Upper lobe of left lung (tissue), 6 donors: ENCODE results near the gene AHRR. TPM values are rescaled to one million over a fixed set of nuclear protein-coding genes. Genes with fewer than 3 reads are reported as not detected.
"Not testable (repeated sequence)": the region's sequence is repeated elsewhere in the genome, so short reads cannot be mapped to it uniquely, and the experiment has no call there.

Experiments used
- ATAC-seq, 2 donors: fragments of 200-7000 bp; cut with Tn5 transposase; one replicate each; pipeline ENCODE4 v1.9.1; 2022; ENCODE audit warnings: mild to moderate bottlenecking in 2 of 2, moderate library complexity in 2 of 2; ENCODE audit not compliant: low FRiP score in 2 of 2
- DNase-seq, 2 donors: peaks; one replicate each; pipeline ENCODE4 v3.0.0-alpha.2; 2019 to 2020
- H3K27ac ChIP-seq, 4 donors: fragments of 200-600 bp; sonication (generic); one replicate each; pipeline ENCODE4 v1.5.1; 2016 to 2019
- H3K27me3 ChIP-seq, 4 donors: fragments of 200-600 bp; sonication (generic); one replicate each; pipeline ENCODE4 v1.5.1; 2017 to 2019
- H3K36me3 ChIP-seq, 4 donors: fragments of 200-600 bp; sonication (generic); one replicate each; pipeline ENCODE4 v1.5.1; 2016 to 2019
- H3K4me1 ChIP-seq, 4 donors: fragments of 200-600 bp; sonication (generic); one replicate each; pipeline ENCODE4 v1.5.1; 2018 to 2019
- H3K4me3 ChIP-seq, 4 donors: fragments of 200-600 bp; sonication (generic); one replicate each; pipeline ENCODE4 v1.5.1; 2017 to 2019; ENCODE audit warnings: mild to moderate bottlenecking in 2 of 4, moderate library complexity in 1 of 4
- H3K9me3 ChIP-seq, 4 donors: fragments of 200-600 bp; sonication (generic); one replicate each; pipeline ENCODE4 v1.5.1; 2018 to 2019
- EP300 ChIP-seq, 4 donors: sonication (generic); formaldehyde crosslinking; IDR thresholded peaks; one replicate each; pipeline ENCODE4 v1.5.1; 2017; ENCODE audit warnings: antibody characterized with exemption in 4 of 4, control low read depth in 2 of 4
- POLR2A ChIP-seq, 4 donors: fragments of 450-650 bp; IDR thresholded peaks; one replicate each; pipeline ENCODE4 v1.5.1; 2016 to 2017; ENCODE audit warnings: antibody characterized with exemption in 4 of 4, mild to moderate bottlenecking in 2 of 4
- POLR2AphosphoS5 ChIP-seq, 2 donors: sonication (generic); formaldehyde crosslinking; IDR thresholded peaks; one replicate each; pipeline ENCODE4 v1.5.1; 2017; ENCODE audit warnings: antibody characterized with exemption in 2 of 2
- WGBS, 2 donors: methylation state at CpG; one replicate each; pipeline ENCODE4 v1.1.5; 2017 to 2018; 5-methylcytosine and 5-hydroxymethylcytosine counted together
- total RNA-seq, 6 donors: library from RNA; depleted of rRNA in 4 of 6; stranded (reverse); fragments of >200 nt in 4 of 6; gene quantifications; one replicate each; pipeline versions ENCODE4 v1.1.0 to v1.2.1, GENCODE V29; 2016 to 2021
- TF ChIP-seq, protein P1 (sequence below), 6 experiments: fragments of 450-650 bp in 4 of 6; fragments of 200-600 bp in 2 of 6; sonication (generic) in 2 of 6; IDR thresholded peaks; one replicate each; pipeline ENCODE4 v1.5.1; 2016 to 2019; ENCODE audit warnings: antibody characterized with exemption in 6 of 6
- donor health status: DM: no; HTN: no; CAD: no; lungs with moderate emphysema.
- donor health status: DM: no; HTN: yes; CAD: no; lungs with severe emphysema.

Gene AHRR
- total RNA-seq, 6 donors from 2014 or later = 1.3 to 8.6 (median 4.4) TPM

GRCh38 chr5:378976-379742, 57.6 kb downstream of the AHRR start:
- Histone ChIP-seq H3K27ac (no peak overlapping the region), H3K9me3 (no peaks in the 10 kb centered on the region), H3K4me1 (peaks cover 0 to 5% (median 1%) of the 10 kb centered on the region in 4 donors), H3K36me3 (no peaks in the 10 kb centered on the region), H3K4me3 (no peak overlapping the region), H3K27me3 (no peaks in the 10 kb centered on the region)
- no peak for TF ChIP-seq POLR2A (IDR thresholded peaks at IDR 0.05)
- no peak for TF ChIP-seq POLR2AphosphoS5 (IDR thresholded peaks at IDR 0.05)
- TF ChIP-seq, protein P1, sequence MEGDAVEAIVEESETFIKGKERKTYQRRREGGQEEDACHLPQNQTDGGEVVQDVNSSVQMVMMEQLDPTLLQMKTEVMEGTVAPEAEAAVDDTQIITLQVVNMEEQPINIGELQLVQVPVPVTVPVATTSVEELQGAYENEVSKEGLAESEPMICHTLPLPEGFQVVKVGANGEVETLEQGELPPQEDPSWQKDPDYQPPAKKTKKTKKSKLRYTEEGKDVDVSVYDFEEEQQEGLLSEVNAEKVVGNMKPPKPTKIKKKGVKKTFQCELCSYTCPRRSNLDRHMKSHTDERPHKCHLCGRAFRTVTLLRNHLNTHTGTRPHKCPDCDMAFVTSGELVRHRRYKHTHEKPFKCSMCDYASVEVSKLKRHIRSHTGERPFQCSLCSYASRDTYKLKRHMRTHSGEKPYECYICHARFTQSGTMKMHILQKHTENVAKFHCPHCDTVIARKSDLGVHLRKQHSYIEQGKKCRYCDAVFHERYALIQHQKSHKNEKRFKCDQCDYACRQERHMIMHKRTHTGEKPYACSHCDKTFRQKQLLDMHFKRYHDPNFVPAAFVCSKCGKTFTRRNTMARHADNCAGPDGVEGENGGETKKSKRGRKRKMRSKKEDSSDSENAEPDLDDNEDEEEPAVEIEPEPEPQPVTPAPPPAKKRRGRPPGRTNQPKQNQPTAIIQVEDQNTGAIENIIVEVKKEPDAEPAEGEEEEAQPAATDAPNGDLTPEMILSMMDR (IDR thresholded peaks at IDR 0.05) = no peak
- TF ChIP-seq EP300 (IDR thresholded peaks at IDR 0.05) = no peak
- DNase-seq (peak in 1 of 2 donors; percentile 18), ATAC-seq (no peak)
- 89 to 94% methylated on average over 16 of the region's 16 CpGs for WGBS, 2 donors

DNA sequence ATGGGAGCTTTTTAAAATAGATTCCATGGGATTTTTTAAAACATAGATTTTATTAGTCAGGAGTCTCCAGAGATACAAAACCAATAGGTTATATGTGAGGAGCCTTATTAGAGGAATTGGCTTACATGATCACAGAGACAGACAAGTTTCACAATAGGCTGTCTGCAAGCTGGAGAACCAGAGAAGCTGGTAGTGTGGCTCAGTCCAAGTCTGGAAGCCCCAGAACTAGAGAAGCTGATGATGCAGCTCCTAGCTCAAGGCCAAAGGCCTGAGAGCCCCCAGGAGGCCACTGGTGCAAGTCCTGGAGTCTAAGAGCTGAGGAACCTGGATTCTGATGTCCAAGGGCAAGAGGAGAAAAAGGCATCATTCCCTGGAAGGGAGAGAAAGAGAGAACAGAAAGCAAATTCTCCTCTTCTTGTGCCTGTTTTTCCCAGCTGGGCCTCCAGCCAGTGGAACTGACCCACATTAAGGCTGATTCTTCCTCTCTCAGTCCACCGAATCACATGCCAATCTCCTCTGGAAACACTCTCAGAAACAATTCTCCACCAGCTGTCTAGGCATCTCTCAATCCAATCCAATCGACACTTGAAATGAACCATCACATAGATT, 59.3 kb downstream of the AHRR start:
- H3K27me3 ChIP-seq = no peaks in the 10 kb centered on the region
- TF ChIP-seq, protein P1 (IDR thresholded peaks at IDR 0.05) = no peak
- TF ChIP-seq EP300 (IDR thresholded peaks at IDR 0.05) (no peak), POLR2AphosphoS5 (IDR thresholded peaks at IDR 0.05) (no peak), POLR2A (IDR thresholded peaks at IDR 0.05) (no peak)
- DNase-seq = no peak
- WGBS, 2 donors = 77 to 89% methylated on average over 2 of the region's 2 CpGs
- no peak overlapping the region for H3K27ac ChIP-seq
- no peaks in the 10 kb centered on the region for H3K36me3 ChIP-seq
- no peak for ATAC-seq
- peaks cover 0 to 6% (median 0%) of the 10 kb centered on the region in 4 donors for H3K9me3 ChIP-seq
- H3K4me1 ChIP-seq = no peaks in the 10 kb centered on the region
- no peak overlapping the region for H3K4me3 ChIP-seq

GRCh38 chr5:383066-383465, 61.6 kb downstream of the AHRR start:
- ATAC-seq = no peak
- TF ChIP-seq EP300 (IDR thresholded peaks at IDR 0.05) (no peak), POLR2A (IDR thresholded peaks at IDR 0.05) (no peak), POLR2AphosphoS5 (IDR thresholded peaks at IDR 0.05) (no peak)
- TF ChIP-seq, protein P1 (IDR thresholded peaks at IDR 0.05) = no peak
- H3K4me3 ChIP-seq = no peak overlapping the region
- H3K27ac ChIP-seq = no peak overlapping the region
- H3K36me3 ChIP-seq = no peaks in the 10 kb centered on the region
- H3K4me1 ChIP-seq = no peaks in the 10 kb centered on the region
- DNase-seq = no peak
- H3K9me3 ChIP-seq = peaks cover 0 to 6% (median 0%) of the 10 kb centered on the region in 4 donors
- H3K27me3 ChIP-seq = no peaks in the 10 kb centered on the region

DNA sequence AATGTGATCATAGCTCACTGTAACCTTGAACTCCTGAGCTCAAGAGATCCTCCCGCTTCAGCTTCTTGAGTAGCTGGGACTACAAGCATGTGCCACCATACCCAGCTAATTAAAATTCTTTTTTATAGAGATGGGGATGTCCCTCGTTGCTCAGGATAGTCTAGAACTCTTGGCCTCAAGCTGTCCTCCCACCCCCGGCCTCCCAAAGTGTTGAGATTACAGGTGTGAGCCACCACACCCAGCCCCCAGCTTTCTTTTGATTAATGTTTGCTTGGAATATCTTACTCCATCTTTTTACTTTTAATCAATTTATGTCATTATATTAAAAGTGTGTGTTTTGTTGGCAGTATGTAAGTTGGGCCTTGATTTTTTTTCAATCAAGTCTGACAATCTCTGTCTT, 62.1 kb downstream of the AHRR start:
- ATAC-seq = no peak
- WGBS, 2 donors = 76 to 86% methylated on average over 3 of the region's 3 CpGs
- H3K36me3 ChIP-seq = no peaks in the 10 kb centered on the region
- peak in 1 of 2 donors; percentile 4 for DNase-seq
- TF ChIP-seq EP300 (IDR thresholded peaks at IDR 0.05) = no peak
- TF ChIP-seq POLR2A (IDR thresholded peaks at IDR 0.05) = no peak
- no peak for TF ChIP-seq POLR2AphosphoS5 (IDR thresholded peaks at IDR 0.05)
- TF ChIP-seq, protein P1 (IDR thresholded peaks at IDR 0.05) = no peak
- no peak overlapping the region for H3K27ac ChIP-seq
- no peak overlapping the region for H3K4me3 ChIP-seq
- H3K4me1 ChIP-seq = no peaks in the 10 kb centered on the region
- H3K9me3 ChIP-seq = peaks cover 0 to 6% (median 0%) of the 10 kb centered on the region in 4 donors
- H3K27me3 ChIP-seq = no peaks in the 10 kb centered on the region

DNA sequence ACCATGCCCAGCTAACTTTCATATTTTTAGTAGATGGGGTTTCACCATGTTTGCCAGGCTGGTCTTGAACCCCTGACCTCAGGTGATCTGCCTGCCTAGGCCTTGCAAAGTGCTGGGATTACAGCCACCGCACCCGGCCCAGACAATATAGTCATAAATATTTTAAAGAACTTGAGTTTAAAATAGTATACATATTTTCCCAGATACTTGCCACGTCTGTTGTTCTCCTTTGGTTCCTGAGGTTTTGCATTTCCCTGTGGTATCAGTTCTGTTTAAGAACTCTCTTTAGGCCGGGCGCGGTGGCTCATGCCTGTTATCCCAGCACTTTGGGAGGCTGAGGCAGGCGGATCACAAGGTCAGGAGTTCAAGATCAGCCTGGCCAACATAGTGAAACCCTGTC, 63.1 kb downstream of the AHRR start:
- WGBS, 2 donors = 90 to 92% methylated on average over 7 of the region's 7 CpGs
- H3K36me3 ChIP-seq, H3K9me3 ChIP-seq, H3K4me1 ChIP-seq, H3K27me3 ChIP-seq, ATAC-seq, H3K4me3 ChIP-seq, H3K27ac ChIP-seq: not testable (repeated sequence)
- DNase-seq = peak in 1 of 2 donors; percentile 10
